Thyroid gland (tissue), 4 donors: ENCODE measurements around the gene NIFK.

Experiments
- POLR2A ChIP-seq, 2 donors: fragments of 450-650 bp; IDR thresholded peaks; one replicate each; pipeline ENCODE4 v1.6.1; 2017; ENCODE audit warnings: antibody characterized with exemption in 2 of 2, mild to moderate bottlenecking in 2 of 2, moderate library complexity in 1 of 2
- TF ChIP-seq, protein P1 (sequence below), 6 experiments: fragments of 200-600 bp in 3 of 6; fragments of 450-650 bp in 3 of 6; sonication (generic) in 3 of 6; IDR thresholded peaks; one replicate each; pipeline ENCODE4 v1.5.1; 2016 to 2019; ENCODE audit warnings: antibody characterized with exemption in 6 of 6, mild to moderate bottlenecking in 2 of 6, inconsistent platforms in 1 of 6, moderate library complexity in 1 of 6

DNA sequence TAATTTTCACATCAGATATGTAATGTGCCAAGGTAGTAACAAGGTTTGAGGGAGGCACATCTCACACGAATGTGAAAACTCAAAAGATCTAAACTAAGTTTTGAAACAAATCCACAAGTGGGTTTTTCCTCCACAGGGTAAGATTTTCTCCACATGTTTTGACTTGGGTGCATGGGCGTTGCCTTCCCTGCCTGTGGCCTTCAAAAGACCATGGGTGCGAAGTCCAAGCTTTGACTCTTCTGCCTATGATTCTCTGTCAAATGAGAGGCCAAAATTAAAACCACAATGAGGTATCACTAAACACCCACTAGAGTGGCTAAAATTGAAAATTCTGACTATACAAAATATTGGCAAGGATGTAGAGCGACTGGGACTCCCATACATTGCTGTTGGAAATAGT is 30.7 kb downstream of the NIFK start:
- TF ChIP-seq, protein P1, sequence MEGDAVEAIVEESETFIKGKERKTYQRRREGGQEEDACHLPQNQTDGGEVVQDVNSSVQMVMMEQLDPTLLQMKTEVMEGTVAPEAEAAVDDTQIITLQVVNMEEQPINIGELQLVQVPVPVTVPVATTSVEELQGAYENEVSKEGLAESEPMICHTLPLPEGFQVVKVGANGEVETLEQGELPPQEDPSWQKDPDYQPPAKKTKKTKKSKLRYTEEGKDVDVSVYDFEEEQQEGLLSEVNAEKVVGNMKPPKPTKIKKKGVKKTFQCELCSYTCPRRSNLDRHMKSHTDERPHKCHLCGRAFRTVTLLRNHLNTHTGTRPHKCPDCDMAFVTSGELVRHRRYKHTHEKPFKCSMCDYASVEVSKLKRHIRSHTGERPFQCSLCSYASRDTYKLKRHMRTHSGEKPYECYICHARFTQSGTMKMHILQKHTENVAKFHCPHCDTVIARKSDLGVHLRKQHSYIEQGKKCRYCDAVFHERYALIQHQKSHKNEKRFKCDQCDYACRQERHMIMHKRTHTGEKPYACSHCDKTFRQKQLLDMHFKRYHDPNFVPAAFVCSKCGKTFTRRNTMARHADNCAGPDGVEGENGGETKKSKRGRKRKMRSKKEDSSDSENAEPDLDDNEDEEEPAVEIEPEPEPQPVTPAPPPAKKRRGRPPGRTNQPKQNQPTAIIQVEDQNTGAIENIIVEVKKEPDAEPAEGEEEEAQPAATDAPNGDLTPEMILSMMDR (IDR thresholded peaks at IDR 0.05): no peak
- no peak for TF ChIP-seq POLR2A (IDR thresholded peaks at IDR 0.05)
